Fibroblast of villous mesenchyme (primary cell): ENCODE data around the gene PRSS2. TPM values are rescaled to one million over a fixed set of nuclear protein-coding genes. Genes with fewer than 3 reads are reported as not detected.

ENCODE experiments used
- DNase-seq: peaks from one replicate; pipeline ENCODE4 v3.0.0-alpha.2; 2010; ENCODE audit warnings: low read depth
- H3K4me3 ChIP-seq: 2 replicates; pipeline ENCODE4 v1.5.1; 2011; ENCODE audit warnings: low read depth, mild to moderate bottlenecking, low read length
- small RNA-seq: library from RNA; depleted of rRNA; stranded (forward); fragments of <200 nt; gene quantifications from one replicate; pipeline ENCODE3, GENCODE V24; 2012
- total RNA-seq: library from RNA; depleted of rRNA; stranded (reverse); fragments of >200 nt; gene quantifications from 2 replicates; pipeline ENCODE4 v1.2.3, GENCODE V29; 2012
- TF ChIP-seq, protein P1 (sequence below): IDR thresholded peaks from 2 replicates; pipeline ENCODE4 v1.5.1; 2012; ENCODE audit warnings: low read depth, mild to moderate bottlenecking, low read length; ENCODE audit not compliant: insufficient read depth

The PRSS2 gene
- total RNA-seq, 1 donor, result not detected

DNA sequence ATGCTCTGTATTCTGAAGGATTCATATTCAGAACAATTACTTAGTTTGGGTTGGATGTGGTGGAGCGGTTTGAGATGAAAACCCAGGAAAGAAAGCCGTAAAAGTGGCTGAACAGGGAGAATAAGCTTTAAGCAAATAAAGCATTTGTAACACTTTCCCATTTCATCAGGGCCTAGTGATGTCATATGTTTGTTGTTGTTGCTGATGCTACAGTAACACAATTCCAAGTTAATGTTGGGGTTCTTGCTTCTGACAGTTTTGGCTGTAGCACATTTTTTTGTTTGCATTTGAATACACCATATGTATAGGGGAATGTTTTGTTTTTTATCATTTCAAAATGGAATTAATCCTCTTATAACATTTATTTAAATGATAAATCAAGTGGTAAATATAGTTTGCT is 43.7 kb downstream of the PRSS2 start:
- no peak overlapping the region for H3K4me3 ChIP-seq
- TF ChIP-seq, protein P1, sequence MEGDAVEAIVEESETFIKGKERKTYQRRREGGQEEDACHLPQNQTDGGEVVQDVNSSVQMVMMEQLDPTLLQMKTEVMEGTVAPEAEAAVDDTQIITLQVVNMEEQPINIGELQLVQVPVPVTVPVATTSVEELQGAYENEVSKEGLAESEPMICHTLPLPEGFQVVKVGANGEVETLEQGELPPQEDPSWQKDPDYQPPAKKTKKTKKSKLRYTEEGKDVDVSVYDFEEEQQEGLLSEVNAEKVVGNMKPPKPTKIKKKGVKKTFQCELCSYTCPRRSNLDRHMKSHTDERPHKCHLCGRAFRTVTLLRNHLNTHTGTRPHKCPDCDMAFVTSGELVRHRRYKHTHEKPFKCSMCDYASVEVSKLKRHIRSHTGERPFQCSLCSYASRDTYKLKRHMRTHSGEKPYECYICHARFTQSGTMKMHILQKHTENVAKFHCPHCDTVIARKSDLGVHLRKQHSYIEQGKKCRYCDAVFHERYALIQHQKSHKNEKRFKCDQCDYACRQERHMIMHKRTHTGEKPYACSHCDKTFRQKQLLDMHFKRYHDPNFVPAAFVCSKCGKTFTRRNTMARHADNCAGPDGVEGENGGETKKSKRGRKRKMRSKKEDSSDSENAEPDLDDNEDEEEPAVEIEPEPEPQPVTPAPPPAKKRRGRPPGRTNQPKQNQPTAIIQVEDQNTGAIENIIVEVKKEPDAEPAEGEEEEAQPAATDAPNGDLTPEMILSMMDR, result no peak
- DNase-seq, result no peak

DNA sequence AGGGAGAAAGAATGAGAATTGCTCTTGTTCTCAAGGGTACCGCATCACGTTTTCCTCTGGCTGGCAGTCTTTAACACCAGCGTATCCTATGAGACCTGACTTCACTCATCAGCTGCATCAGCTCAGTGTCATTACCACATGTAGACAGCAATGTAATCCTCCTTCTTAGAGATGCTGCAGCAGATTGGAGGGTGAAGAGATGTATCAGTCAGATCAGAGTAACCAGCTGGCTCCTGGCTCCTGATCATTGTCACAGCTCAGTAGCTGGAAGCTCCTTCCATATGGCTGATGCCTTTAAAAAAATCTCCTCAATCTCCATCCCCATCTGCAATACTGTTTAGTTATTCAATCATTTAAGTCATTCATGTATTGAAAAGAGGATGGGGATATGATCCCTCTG is 44.4 kb downstream of the PRSS2 start:
- no peak for DNase-seq
- TF ChIP-seq, protein P1, result no peak
- H3K4me3 ChIP-seq, result no peak overlapping the region

GRCh38 chr7:142817506-142817905 is 46.7 kb downstream of the PRSS2 start:
- TF ChIP-seq, protein P1, result no peak
- DNase-seq, result no peak
- no peak overlapping the region for H3K4me3 ChIP-seq

DNA sequence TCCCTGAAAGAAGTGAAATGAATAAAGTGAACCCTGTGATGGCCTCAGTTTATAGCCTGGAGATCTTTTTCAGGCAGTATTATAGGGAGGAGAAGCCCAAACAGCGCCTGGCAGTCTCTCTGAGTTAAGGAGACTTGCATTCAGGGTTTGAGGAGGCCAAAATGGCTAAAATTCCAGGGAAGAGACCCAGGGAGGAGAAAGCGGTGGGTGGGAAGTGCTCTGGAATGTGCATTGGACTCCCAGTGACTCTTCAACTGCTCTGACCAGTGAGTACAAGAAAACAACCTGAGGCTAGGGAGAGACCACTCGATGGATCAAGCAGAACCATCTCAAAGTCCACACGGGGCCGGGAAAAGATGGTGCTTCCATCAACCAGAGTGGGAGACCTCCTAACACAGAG is 48.8 kb downstream of the PRSS2 start:
- no peak overlapping the region for H3K4me3 ChIP-seq
- no peak for DNase-seq
- TF ChIP-seq, protein P1, result no peak

- H3K4me3 ChIP-seq, result no peak overlapping the region
- TF ChIP-seq, protein P1, result no peak
Observed at GRCh38 chr7:142822714-142823113, 51.9 kb downstream of the PRSS2 start.

More at GRCh38 chr7:142822714-142823113, 51.9 kb downstream of the PRSS2 start:
- DNase-seq, result no peak

Small RNA genes lying within 50 kb of the gene (small RNA-seq; reads per million reads assigned to genes)
- gene TRBD1, result not detected
- gene TRBJ1-1, result not detected
- not detected for gene TRBJ1-2
- gene TRBJ1-3, result not detected
- not detected for gene TRBJ1-4
- not detected for gene TRBJ1-5
- not detected for gene TRBJ1-6
- gene TRBJ2-1, result not detected
- not detected for gene TRBJ2-2
- not detected for gene TRBJ2-2P
- not detected for gene TRBJ2-3
- not detected for gene TRBJ2-4
- gene TRBJ2-5, result not detected
- gene TRBJ2-6, result not detected
- not detected for gene TRBJ2-7

Other genes with a start within 250 kb of the PRSS2 start
- not detected in 2 replicates for gene PRSS1, start 21.5 kb upstream of the PRSS2 start, total RNA-seq
- 0.43 and 4.2 TPM in 2 replicates for gene EPHB6, start 84.1 kb downstream of the PRSS2 start, total RNA-seq
- gene TRPV6, start 114.8 kb downstream of the PRSS2 start, total RNA-seq, result not detected in 2 replicates
- gene TRPV5, start 162.8 kb downstream of the PRSS2 start, total RNA-seq, result not detected in 2 replicates
- gene LLCFC1, start 168.5 kb downstream of the PRSS2 start, total RNA-seq, result not detected in 2 replicates
- gene KEL, start 191.4 kb downstream of the PRSS2 start, total RNA-seq, result under 0.01 TPM in 1 of 2 replicates, not detected in the other